ENCODE data around the gene ZNF311.
A peak's percentile ranks its signal among the peaks of the same experiment; 100 is the strongest.

The ZNF311 gene

DNA sequence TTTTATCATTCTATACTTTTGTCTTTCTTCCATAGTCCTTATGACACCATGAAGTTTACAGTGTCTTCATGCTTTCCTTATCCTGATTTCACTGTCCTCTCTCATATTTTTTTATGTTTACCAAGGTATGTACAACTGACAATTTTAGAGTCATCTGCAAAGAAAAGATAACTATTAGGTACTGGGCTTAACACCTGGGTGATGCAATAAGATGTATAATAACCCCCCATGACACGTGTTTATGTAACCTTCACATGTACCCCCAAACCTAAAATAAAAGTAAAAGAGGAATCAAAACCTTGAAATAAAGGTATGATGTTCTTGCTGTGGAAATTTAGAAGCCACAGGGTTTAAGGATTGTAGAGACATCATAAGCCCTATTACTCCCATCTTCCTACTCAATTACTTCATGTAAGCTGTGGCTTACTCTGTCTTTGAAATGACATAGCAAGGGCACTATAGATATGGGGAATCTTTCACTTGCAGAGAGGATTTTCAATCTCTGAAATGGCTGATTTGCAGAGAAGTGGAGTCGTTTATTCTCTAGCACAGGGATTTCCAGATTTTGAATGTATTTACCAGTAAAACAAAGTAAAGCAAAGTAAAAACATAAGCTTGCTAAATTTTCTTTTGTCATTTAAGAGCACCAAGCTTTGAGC is 20.9 kb upstream of the ZNF311 start:
- TF ChIP-seq CTCF (IDR thresholded peaks at IDR 0.05; ENCODE audit: low read depth, low read length): no peak
- Histone ChIP-seq H3K36me3 (no peaks in the 10 kb centered on the region), H3K27me3 (ENCODE audit: insufficient read depth, low read depth, severe bottlenecking) (peaks cover 95% of the 10 kb centered on the region), H3K4me3 (ENCODE audit: low read depth, low read length) (no peak overlapping the region), H3K27ac (no peak overlapping the region), H3K9me3 (ENCODE audit: severe bottlenecking) (peaks cover 6% of the 10 kb centered on the region)
- no peak for DNase-seq

- Histone ChIP-seq H3K36me3 (no peaks in the 10 kb centered on the region), H3K9me3 (ENCODE audit: severe bottlenecking) (peaks cover 6% of the 10 kb centered on the region), H3K4me3 (ENCODE audit: low read depth, low read length) (no peak overlapping the region), H3K27ac (no peak overlapping the region), H3K27me3 (ENCODE audit: insufficient read depth, low read depth, severe bottlenecking) (peaks cover 76% of the 10 kb centered on the region)
- DNase-seq: no peak
- TF ChIP-seq CTCF (IDR thresholded peaks at IDR 0.05; ENCODE audit: low read depth, low read length): no peak
These were observed 16.3 kb upstream of the ZNF311 start for GRCh38 chr6:29021434-29021833.

DNA sequence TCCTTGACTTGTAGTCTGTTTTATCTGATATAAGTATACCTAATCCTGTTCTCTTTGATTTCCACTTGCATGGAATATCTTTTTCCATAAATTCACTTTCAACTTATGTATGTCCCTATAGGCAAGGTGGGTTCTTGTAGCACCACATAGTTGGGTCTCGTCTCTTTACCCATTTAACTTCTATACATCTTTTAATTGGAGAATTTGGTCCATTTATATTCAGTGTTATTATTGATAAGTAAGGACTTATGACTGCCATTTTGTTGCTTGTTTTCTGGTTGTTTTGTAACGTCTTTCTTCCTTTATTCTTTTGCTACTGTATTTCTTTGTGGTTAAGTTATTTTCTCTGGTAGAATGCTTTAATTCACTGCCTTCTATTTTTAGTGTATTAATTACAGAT is 14.5 kb upstream of the ZNF311 start:
- H3K36me3 ChIP-seq: no peaks in the 10 kb centered on the region
- TF ChIP-seq CTCF (IDR thresholded peaks at IDR 0.05; ENCODE audit: low read depth, low read length): no peak
- DNase-seq: no peak
- H3K9me3 ChIP-seq (ENCODE audit: severe bottlenecking): peaks cover 14% of the 10 kb centered on the region
- peaks cover 61% of the 10 kb centered on the region for H3K27me3 ChIP-seq (ENCODE audit: insufficient read depth, low read depth, severe bottlenecking)
- no peak overlapping the region for H3K4me3 ChIP-seq (ENCODE audit: low read depth, low read length)
- no peak overlapping the region for H3K27ac ChIP-seq

GRCh38 chr6:29017428-29017802 is 12.3 kb upstream of the ZNF311 start:
- H3K36me3 ChIP-seq: no peaks in the 10 kb centered on the region
- H3K9me3 ChIP-seq (ENCODE audit: severe bottlenecking): peaks cover 14% of the 10 kb centered on the region
- TF ChIP-seq CTCF (IDR thresholded peaks at IDR 0.05; ENCODE audit: low read depth, low read length): no peak
- H3K4me3 ChIP-seq (ENCODE audit: low read depth, low read length): no peak overlapping the region
- H3K27ac ChIP-seq: no peak overlapping the region
- H3K27me3 ChIP-seq (ENCODE audit: insufficient read depth, low read depth, severe bottlenecking): peaks cover 39% of the 10 kb centered on the region
- DNase-seq: no peak

GRCh38 chr6:29016559-29017427 is 11.7 kb upstream of the ZNF311 start:
- peaks cover 33% of the 10 kb centered on the region for H3K27me3 ChIP-seq (ENCODE audit: insufficient read depth, low read depth, severe bottlenecking)
- H3K4me3 ChIP-seq (ENCODE audit: low read depth, low read length): peak overlapping the region; percentile 47
- TF ChIP-seq CTCF (IDR thresholded peaks at IDR 0.05; ENCODE audit: low read depth, low read length): peak; percentile 94
- no peaks in the 10 kb centered on the region for H3K36me3 ChIP-seq
- H3K27ac ChIP-seq: peak overlapping the region; percentile 28
- peak; percentile 93 for DNase-seq
- peaks cover 11% of the 10 kb centered on the region for H3K9me3 ChIP-seq (ENCODE audit: severe bottlenecking)
